GM21619 (cell line): ENCODE results near the gene RGL4.
"Not testable (repeated sequence)": the region's sequence is repeated elsewhere in the genome, so short reads cannot be mapped to it uniquely, and the experiment has no call there.

Source experiments
- ATAC-seq: cut with Tn5 transposase; IDR thresholded peaks from one replicate; pipeline ENCODE4 v1.9.1; 2021; ENCODE audit not compliant: unreplicated experiment

Gene RGL4

GRCh38 chr22:23690713-23691112, at the start of gene RGL4:
Gene RGL4 (plus strand): TSS chr22:23691013. CDS start chr22:23692031, 1,018 bp downstream.
- no peak for ATAC-seq

- ATAC-seq, result not testable (repeated sequence)
These were observed 44.3 kb upstream of the RGL4 start for GRCh38 chr22:23646526-23646925.

GRCh38 chr22:23649071-23649501, 41.7 kb upstream of the RGL4 start:
- ATAC-seq, result no peak

- ATAC-seq, result no peak
These were observed 39.1 kb upstream of the RGL4 start for GRCh38 chr22:23651676-23652075.

- ATAC-seq, result no peak
These were observed 38.5 kb upstream of the RGL4 start for GRCh38 chr22:23652286-23652685.

- no peak for ATAC-seq
These were observed 38.1 kb upstream of the RGL4 start for GRCh38 chr22:23652711-23653110.

GRCh38 chr22:23655891-23656475, 34.8 kb upstream of the RGL4 start:
- ATAC-seq, result no peak

GRCh38 chr22:23657727-23658126, 33.1 kb upstream of the RGL4 start:
- no peak for ATAC-seq

GRCh38 chr22:23660381-23660780, 30.4 kb upstream of the RGL4 start:
- ATAC-seq, result not testable (repeated sequence)

- no peak for ATAC-seq
These were observed 20.2 kb upstream of the RGL4 start for GRCh38 chr22:23670378-23671295.

- not testable (repeated sequence) for ATAC-seq
These were observed 19.4 kb upstream of the RGL4 start for GRCh38 chr22:23671387-23671786.

- not testable (repeated sequence) for ATAC-seq
These were observed 18.3 kb upstream of the RGL4 start for GRCh38 chr22:23672307-23673049.

GRCh38 chr22:23673050-23673620, 17.7 kb upstream of the RGL4 start:
- no peak for ATAC-seq

- no peak for ATAC-seq
These were observed 16.8 kb upstream of the RGL4 start for GRCh38 chr22:23673826-23674690.

- ATAC-seq, result not testable (repeated sequence)
These were observed 15.8 kb upstream of the RGL4 start for GRCh38 chr22:23674886-23675501.

- ATAC-seq, result no peak
These were observed 15.1 kb upstream of the RGL4 start for GRCh38 chr22:23675502-23676415.

- ATAC-seq, result not testable (repeated sequence)
These were observed 13.7 kb upstream of the RGL4 start for GRCh38 chr22:23676841-23677700.

GRCh38 chr22:23677701-23677995, 13.2 kb upstream of the RGL4 start:
- ATAC-seq, result no peak
